Measurements from ENCODE around the gene PTPRN2.
"Not testable (repeated sequence)": the region's sequence is repeated elsewhere in the genome, so short reads cannot be mapped to it uniquely, and the experiment has no call there.

PTPRN2 gene

DNA sequence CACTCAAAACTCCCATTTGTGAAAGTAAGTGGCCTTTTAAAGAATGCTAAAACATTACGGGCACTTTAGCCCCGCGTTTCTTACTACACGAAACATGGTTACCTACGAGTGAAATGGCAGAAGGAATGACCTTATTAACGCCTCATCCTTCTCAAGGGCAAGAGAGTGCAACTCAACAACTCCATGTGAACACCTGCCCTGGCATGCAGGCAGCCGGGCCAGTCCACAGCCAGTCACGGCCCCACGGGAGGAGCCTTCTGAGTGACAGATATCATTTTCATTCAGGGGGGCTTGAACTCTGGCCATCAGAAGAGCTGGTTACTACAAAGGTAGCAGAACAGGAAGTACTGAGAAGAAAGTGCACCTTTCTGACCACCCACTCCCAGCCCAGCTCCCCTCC lies 236.1 kb downstream of the PTPRN2 start:
- TF ChIP-seq, protein P1, sequence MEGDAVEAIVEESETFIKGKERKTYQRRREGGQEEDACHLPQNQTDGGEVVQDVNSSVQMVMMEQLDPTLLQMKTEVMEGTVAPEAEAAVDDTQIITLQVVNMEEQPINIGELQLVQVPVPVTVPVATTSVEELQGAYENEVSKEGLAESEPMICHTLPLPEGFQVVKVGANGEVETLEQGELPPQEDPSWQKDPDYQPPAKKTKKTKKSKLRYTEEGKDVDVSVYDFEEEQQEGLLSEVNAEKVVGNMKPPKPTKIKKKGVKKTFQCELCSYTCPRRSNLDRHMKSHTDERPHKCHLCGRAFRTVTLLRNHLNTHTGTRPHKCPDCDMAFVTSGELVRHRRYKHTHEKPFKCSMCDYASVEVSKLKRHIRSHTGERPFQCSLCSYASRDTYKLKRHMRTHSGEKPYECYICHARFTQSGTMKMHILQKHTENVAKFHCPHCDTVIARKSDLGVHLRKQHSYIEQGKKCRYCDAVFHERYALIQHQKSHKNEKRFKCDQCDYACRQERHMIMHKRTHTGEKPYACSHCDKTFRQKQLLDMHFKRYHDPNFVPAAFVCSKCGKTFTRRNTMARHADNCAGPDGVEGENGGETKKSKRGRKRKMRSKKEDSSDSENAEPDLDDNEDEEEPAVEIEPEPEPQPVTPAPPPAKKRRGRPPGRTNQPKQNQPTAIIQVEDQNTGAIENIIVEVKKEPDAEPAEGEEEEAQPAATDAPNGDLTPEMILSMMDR (conservative IDR thresholded peaks at IDR 0.05; ENCODE audit: low read depth, low read length), result no peak
- DNase-seq (ENCODE audit: low read depth), result no peak
- no peak overlapping the region for H3K4me3 ChIP-seq (ENCODE audit: low read depth, low read length)

- H3K4me3 ChIP-seq (ENCODE audit: low read depth, low read length), result no peak overlapping the region
- TF ChIP-seq, protein P1 (conservative IDR thresholded peaks at IDR 0.05; ENCODE audit: low read depth, low read length), result no peak
- no peak for DNase-seq (ENCODE audit: low read depth)
These were observed 236.6 kb downstream of the PTPRN2 start for GRCh38 chr7:158351051-158351450.

GRCh38 chr7:158350166-158350900 lies 237.3 kb downstream of the PTPRN2 start:
- H3K4me3 ChIP-seq (ENCODE audit: low read depth, low read length), result no peak overlapping the region
- TF ChIP-seq, protein P1 (conservative IDR thresholded peaks at IDR 0.05; ENCODE audit: low read depth, low read length), result no peak
- no peak for DNase-seq (ENCODE audit: low read depth)

DNA sequence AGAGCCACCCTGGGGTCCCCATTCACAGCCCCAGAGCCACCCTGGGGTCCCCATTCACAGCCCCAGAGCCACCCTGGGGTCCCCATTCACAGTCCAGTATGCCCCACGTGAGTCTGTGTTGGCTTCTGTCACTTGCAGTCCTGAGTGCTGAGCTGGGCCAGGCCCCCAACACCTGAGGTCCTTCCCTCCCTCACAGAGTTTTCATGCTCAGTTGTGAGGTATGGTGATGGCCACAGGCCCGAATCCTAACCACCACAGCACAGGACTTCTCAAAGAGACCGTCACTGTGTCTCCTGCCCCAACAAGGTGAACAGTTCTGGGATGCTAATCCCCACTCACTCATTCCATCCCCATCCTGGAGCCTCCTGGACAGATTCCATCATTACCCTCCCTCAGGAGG lies 239.2 kb downstream of the PTPRN2 start:
- H3K4me3 ChIP-seq (ENCODE audit: low read depth, low read length), result no peak overlapping the region
- no peak for DNase-seq (ENCODE audit: low read depth)
- TF ChIP-seq, protein P1 (conservative IDR thresholded peaks at IDR 0.05; ENCODE audit: low read depth, low read length), result no peak

- not testable (repeated sequence) for DNase-seq (ENCODE audit: low read depth); H3K4me3 ChIP-seq (ENCODE audit: low read depth, low read length)
These were observed 239.6 kb downstream of the PTPRN2 start for GRCh38 chr7:158348039-158348438.

GRCh38 chr7:158345731-158346130 lies 241.9 kb downstream of the PTPRN2 start:
- H3K4me3 ChIP-seq (ENCODE audit: low read depth, low read length), result no peak overlapping the region
- TF ChIP-seq, protein P1 (conservative IDR thresholded peaks at IDR 0.05; ENCODE audit: low read depth, low read length), result no peak
- DNase-seq (ENCODE audit: low read depth), result no peak

DNA sequence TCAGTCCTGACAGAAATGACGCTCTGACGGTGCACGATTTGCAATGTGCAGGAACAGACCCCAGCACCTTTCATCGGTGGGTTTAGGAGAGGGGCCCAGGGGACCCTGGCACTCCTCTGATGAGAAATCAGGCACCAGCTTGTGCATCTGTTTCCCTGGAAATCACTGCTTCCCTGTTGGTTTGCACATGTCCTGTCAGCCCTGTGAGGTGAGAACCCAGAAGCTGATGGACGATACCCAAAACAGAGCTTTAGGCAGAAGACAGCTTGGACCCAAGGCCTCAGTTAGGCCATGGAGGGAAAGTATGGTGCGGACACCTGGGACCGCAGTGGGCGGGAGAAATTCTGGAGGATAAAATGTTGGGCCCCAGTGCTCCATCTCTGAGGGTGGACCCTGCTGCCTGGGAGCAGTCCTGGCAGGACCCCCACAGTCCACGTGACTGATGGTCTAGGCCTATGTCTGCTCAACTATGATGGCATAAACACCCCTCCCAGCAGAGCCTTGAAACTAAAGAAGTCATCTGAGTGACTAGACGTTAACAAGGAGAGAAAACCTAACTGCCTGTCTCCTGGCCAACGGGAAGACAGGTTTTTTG lies 242.8 kb downstream of the PTPRN2 start:
- DNase-seq (ENCODE audit: low read depth), result no peak
- TF ChIP-seq, protein P1 (conservative IDR thresholded peaks at IDR 0.05; ENCODE audit: low read depth, low read length), result no peak
- no peak overlapping the region for H3K4me3 ChIP-seq (ENCODE audit: low read depth, low read length)

Measured in choroid plexus epithelial cell (primary cell).